Measurements from ENCODE around the gene PKNOX2.
A peak's percentile ranks its signal among the peaks of the same experiment; 100 is the strongest.

The PKNOX2 gene

DNA sequence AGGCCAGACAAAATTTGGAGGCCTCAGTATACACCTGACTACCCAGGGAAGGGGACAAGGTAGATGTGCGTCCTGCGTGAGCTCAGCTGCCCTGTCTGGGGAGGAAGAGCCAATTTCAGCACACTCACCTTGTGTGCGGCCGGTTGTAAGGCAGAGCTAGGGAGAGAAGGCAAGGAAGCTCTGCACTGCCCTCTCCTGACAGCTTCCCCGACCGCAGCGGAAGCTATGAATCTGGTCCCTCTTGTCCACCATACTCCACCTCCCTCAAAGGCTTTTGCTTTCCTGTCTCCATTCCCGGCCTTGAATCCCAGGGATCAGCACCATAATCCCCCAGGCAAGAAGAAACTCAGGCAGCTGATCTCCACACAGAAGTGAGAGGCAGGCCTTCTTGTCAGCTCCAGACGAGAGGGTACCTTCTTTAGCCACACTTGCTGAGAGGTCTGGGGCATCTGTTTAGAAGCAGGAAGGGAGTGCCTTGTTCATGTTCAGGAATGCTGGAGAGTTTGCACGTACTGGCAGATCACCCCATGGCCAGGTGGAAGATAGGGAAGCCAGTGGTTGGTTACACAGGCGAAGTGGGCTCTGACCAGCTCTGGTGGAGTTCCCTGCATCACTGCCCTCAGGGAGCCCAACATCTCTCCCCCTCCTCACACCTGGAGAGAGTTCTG is 269.0 kb downstream of the PKNOX2 start:
- TF ChIP-seq, protein P1, sequence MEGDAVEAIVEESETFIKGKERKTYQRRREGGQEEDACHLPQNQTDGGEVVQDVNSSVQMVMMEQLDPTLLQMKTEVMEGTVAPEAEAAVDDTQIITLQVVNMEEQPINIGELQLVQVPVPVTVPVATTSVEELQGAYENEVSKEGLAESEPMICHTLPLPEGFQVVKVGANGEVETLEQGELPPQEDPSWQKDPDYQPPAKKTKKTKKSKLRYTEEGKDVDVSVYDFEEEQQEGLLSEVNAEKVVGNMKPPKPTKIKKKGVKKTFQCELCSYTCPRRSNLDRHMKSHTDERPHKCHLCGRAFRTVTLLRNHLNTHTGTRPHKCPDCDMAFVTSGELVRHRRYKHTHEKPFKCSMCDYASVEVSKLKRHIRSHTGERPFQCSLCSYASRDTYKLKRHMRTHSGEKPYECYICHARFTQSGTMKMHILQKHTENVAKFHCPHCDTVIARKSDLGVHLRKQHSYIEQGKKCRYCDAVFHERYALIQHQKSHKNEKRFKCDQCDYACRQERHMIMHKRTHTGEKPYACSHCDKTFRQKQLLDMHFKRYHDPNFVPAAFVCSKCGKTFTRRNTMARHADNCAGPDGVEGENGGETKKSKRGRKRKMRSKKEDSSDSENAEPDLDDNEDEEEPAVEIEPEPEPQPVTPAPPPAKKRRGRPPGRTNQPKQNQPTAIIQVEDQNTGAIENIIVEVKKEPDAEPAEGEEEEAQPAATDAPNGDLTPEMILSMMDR (IDR thresholded peaks at IDR 0.05; ENCODE audit: control insufficient read depth, extremely low read depth, insufficient read depth), result peak; percentile 83
- no peak overlapping the region for H3K4me3 ChIP-seq (ENCODE audit: low read depth, low read length)
- peak; percentile 34 for DNase-seq (ENCODE audit: low read depth)

DNA sequence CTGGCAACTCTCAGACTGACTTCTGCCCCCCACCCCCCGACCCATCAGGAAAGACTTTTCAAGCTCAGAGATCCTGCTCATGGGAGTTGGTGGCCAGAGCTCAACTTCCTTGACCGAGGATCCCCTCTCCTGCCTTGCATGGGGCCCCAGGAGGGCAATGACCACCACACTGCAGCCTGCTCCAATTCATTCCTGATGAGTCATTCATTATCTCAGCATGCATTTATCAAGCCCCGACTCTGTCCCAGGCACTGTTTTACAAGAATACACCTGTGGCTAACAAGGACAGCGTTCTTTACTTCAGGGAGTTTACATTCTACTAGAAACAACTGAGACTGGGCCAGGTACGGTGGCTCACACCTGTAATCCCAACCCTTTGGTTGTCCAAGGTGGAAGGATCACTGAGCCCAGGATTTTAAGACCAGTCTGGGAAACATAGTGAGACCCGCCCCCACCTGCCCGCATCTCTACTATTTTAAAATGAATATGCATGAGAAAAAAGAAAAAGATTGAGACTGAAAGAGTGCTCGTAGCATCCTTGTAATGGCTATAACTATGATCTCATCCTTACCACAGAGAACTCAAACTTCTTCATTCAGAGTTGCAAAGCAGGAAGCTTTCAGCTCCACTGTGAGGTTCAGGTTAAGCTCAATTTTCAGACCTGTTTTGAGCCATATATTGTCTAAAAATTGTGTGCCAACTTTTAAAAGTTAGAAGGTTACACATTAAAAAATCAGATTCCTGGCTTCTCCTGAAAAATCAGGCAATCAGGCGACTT is 271.1 kb downstream of the PKNOX2 start:
- TF ChIP-seq, protein P1 (IDR thresholded peaks at IDR 0.05; ENCODE audit: control insufficient read depth, extremely low read depth, insufficient read depth), result no peak
- no peak overlapping the region for H3K4me3 ChIP-seq (ENCODE audit: low read depth, low read length)
- no peak for DNase-seq (ENCODE audit: low read depth)

GRCh38 chr11:125441648-125442410 is 277.3 kb downstream of the PKNOX2 start:
- no peak overlapping the region for H3K4me3 ChIP-seq (ENCODE audit: low read depth, low read length)
- no peak for DNase-seq (ENCODE audit: low read depth)

DNA sequence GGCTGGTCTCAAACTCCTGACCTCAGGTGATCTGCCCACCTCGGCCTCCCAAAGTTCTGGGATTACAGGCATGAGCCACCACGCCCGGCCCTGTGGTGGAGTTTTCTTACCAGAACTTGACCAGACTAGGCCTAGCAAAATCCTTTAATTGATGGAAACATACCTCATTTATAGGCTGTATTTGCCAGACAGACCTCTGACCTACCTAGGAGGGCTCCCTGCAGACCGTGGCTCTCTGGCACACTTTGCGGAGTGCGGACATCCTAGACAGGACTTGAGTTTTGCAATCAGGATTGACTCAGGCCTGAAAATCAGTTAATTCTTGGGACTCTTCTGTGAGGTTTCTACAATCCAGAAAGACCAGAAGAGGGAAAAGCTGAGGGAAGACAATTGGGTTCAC is 278.4 kb downstream of the PKNOX2 start:
- TF ChIP-seq, protein P1 (IDR thresholded peaks at IDR 0.05; ENCODE audit: control insufficient read depth, extremely low read depth, insufficient read depth), result no peak
- no peak overlapping the region for H3K4me3 ChIP-seq (ENCODE audit: low read depth, low read length)
- DNase-seq (ENCODE audit: low read depth), result no peak

More at GRCh38 chr11:125441648-125442410, 277.3 kb downstream of the PKNOX2 start:
- TF ChIP-seq, protein P1 (IDR thresholded peaks at IDR 0.05; ENCODE audit: control insufficient read depth, extremely low read depth, insufficient read depth), result no peak

GRCh38 chr11:125443767-125444311 is 279.3 kb downstream of the PKNOX2 start:
- no peak overlapping the region for H3K4me3 ChIP-seq (ENCODE audit: low read depth, low read length)
- TF ChIP-seq, protein P1 (IDR thresholded peaks at IDR 0.05; ENCODE audit: control insufficient read depth, extremely low read depth, insufficient read depth), result no peak
- no peak for DNase-seq (ENCODE audit: low read depth)

- H3K4me3 ChIP-seq (ENCODE audit: low read depth, low read length), result no peak overlapping the region
- no peak for DNase-seq (ENCODE audit: low read depth)
- TF ChIP-seq, protein P1 (IDR thresholded peaks at IDR 0.05; ENCODE audit: control insufficient read depth, extremely low read depth, insufficient read depth), result no peak
Measured at GRCh38 chr11:125445731-125446130, 281.2 kb downstream of the PKNOX2 start.
